Measurements from ENCODE around the gene RPIA.

Gene RPIA

DNA sequence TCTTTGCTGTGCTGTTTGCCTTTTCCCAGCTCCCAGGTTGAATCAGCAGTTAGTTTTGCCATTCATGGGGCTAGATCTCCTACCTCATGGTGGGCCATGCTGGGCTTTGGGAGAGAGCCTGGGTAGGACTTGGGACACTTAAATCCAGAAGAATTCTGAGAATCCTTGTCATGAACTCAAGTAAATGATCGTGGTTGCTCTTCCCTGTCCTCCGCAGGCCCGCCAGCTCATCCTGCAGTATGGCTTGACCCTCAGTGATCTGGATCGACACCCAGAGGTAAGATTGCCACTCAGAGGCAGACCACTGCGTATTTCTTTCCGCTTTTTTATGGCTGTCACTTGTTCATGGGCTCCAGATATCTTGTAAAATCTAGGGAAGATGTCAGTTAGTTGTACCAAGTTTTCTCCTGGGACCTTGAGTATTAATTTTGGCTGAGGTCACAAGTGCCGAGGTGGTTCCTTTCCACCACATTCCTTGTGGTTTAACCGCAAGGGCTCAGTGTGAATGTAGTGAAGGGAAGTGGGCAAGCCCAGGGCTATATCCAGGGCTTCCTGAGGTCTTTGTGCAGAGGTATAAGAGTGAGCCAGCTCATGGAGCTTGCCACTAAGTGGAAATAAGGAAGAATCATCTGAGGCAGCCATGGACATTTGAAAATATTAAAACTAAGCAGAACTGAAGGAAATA is 37.7 kb downstream of the RPIA start:
- TF ChIP-seq YY1 (IDR thresholded peaks at IDR 0.05; ENCODE audit: low read depth): no peak

DNA sequence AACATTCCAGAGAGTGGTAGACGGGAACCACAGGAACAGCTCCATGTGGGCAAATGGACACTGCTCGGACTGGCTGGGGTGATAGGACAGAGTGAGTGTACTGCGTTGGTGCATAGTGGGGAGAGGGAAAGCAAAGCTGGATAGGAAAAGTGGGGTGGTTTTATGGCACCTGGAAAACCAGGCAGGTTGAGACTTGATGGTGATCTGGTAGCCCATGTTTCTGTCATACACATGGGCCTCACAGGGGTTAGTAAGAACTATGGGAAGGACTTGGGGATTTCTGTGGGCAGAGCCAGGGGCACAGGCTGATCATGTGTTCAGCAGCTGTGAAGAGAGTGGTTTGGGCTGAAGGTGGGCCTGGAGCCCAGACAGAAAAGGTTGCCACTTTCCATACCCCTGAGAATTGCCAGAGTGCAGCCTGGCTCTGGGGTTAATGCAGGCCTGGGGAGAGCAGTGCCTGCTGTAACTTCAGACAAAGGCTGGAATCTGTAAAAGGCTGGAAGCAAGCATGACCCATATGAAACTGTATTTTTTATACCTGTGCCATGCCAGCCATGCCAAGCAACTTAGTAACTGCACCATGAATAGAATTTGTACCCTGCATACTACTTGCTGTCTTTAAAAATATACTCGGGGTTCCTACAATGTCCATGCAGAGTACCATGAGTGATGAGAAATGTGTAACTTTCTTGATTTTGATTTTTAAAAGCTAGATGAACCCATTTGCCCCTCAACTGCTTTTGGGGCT is 41.9 kb downstream of the RPIA start:
- TF ChIP-seq CREB1 (IDR thresholded peaks at IDR 0.05; ENCODE audit: low read depth): no peak
- no peak for TF ChIP-seq RAD21 (IDR thresholded peaks at IDR 0.05; ENCODE audit: low read depth)
- TF ChIP-seq CEBPB (IDR thresholded peaks at IDR 0.05): no peak
- TF ChIP-seq, protein P1, sequence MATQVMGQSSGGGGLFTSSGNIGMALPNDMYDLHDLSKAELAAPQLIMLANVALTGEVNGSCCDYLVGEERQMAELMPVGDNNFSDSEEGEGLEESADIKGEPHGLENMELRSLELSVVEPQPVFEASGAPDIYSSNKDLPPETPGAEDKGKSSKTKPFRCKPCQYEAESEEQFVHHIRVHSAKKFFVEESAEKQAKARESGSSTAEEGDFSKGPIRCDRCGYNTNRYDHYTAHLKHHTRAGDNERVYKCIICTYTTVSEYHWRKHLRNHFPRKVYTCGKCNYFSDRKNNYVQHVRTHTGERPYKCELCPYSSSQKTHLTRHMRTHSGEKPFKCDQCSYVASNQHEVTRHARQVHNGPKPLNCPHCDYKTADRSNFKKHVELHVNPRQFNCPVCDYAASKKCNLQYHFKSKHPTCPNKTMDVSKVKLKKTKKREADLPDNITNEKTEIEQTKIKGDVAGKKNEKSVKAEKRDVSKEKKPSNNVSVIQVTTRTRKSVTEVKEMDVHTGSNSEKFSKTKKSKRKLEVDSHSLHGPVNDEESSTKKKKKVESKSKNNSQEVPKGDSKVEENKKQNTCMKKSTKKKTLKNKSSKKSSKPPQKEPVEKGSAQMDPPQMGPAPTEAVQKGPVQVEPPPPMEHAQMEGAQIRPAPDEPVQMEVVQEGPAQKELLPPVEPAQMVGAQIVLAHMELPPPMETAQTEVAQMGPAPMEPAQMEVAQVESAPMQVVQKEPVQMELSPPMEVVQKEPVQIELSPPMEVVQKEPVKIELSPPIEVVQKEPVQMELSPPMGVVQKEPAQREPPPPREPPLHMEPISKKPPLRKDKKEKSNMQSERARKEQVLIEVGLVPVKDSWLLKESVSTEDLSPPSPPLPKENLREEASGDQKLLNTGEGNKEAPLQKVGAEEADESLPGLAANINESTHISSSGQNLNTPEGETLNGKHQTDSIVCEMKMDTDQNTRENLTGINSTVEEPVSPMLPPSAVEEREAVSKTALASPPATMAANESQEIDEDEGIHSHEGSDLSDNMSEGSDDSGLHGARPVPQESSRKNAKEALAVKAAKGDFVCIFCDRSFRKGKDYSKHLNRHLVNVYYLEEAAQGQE (IDR thresholded peaks at IDR 0.05; ENCODE audit: low read depth): no peak
- TF ChIP-seq, protein P2, sequence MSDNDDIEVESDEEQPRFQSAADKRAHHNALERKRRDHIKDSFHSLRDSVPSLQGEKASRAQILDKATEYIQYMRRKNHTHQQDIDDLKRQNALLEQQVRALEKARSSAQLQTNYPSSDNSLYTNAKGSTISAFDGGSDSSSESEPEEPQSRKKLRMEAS (IDR thresholded peaks at IDR 0.05): no peak
- TF ChIP-seq EP300 (IDR thresholded peaks at IDR 0.05; ENCODE audit: borderline replicate concordance): no peak
- TF ChIP-seq YY1 (IDR thresholded peaks at IDR 0.05; ENCODE audit: low read depth): no peak
- TF ChIP-seq, protein P3, sequence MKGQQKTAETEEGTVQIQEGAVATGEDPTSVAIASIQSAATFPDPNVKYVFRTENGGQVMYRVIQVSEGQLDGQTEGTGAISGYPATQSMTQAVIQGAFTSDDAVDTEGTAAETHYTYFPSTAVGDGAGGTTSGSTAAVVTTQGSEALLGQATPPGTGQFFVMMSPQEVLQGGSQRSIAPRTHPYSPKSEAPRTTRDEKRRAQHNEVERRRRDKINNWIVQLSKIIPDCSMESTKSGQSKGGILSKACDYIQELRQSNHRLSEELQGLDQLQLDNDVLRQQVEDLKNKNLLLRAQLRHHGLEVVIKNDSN (IDR thresholded peaks at IDR 0.05): no peak
- no peak for TF ChIP-seq TAF1 (IDR thresholded peaks at IDR 0.05; ENCODE audit: low read depth)

DNA sequence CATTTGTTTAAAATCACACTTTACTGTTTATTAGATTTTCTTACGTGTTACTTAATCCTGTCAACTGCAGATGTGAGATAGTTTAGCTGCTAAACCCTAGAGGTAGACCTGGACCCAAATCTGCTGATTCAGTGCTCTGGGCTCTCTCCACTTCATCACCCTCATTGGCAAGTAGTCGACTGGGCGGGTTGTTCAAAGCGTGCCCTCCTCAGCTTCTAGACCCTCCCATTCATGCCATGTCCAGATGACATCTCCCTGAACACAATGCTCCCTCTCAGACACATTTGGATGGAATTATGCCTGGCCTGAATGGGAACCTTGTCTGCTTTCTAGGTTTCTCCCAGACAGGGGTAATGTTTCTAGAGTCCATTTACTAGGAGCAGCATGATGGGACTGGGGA is 43.7 kb downstream of the RPIA start:
- TF ChIP-seq, protein P3 (IDR thresholded peaks at IDR 0.05): no peak
- TF ChIP-seq TCF12 (IDR thresholded peaks at IDR 0.05; ENCODE audit: low read depth) (no peak), YY1 (IDR thresholded peaks at IDR 0.05; ENCODE audit: low read depth) (no peak), TEAD4 (IDR thresholded peaks at IDR 0.05) (no peak), FOXM1 (IDR thresholded peaks at IDR 0.05; ENCODE audit: borderline replicate concordance, low read depth) (no peak), CREB1 (IDR thresholded peaks at IDR 0.05; ENCODE audit: low read depth) (no peak), ZBTB7A (IDR thresholded peaks at IDR 0.05; ENCODE audit: low read depth) (no peak), RAD21 (IDR thresholded peaks at IDR 0.05; ENCODE audit: low read depth) (no peak), TAF1 (IDR thresholded peaks at IDR 0.05; ENCODE audit: low read depth) (no peak), NFIC (IDR thresholded peaks at IDR 0.05) (no peak), EGR1 (IDR thresholded peaks at IDR 0.05) (no peak), EP300 (IDR thresholded peaks at IDR 0.05; ENCODE audit: borderline replicate concordance) (no peak)
- TF ChIP-seq, protein P2 (IDR thresholded peaks at IDR 0.05): no peak
- TF ChIP-seq, protein P1 (IDR thresholded peaks at IDR 0.05; ENCODE audit: low read depth): no peak

DNA sequence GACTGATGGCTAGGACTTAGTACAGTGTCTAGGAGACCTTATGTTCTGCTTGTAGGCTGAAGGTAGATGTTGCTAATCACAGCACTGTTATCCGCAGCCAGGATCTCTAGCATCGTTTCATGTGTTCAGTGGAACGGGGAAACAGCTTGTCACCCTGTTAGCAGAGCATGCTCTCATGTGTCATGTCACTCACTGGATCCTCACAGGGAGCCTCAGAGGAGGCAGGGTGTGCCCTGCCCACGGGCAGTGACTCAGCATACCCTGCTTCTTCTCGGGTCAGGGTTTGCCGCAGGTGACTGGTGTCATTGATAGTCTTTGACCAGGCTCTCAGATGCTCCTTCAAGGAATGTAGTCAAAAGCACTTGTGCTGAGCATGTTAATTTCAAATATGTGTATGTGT is 44.4 kb downstream of the RPIA start:
- TF ChIP-seq CEBPB (IDR thresholded peaks at IDR 0.05) (no peak), ZBTB7A (IDR thresholded peaks at IDR 0.05; ENCODE audit: low read depth) (no peak), CREB1 (IDR thresholded peaks at IDR 0.05; ENCODE audit: low read depth) (no peak), NFIC (IDR thresholded peaks at IDR 0.05) (no peak), TCF12 (IDR thresholded peaks at IDR 0.05; ENCODE audit: low read depth) (no peak), FOXM1 (IDR thresholded peaks at IDR 0.05; ENCODE audit: borderline replicate concordance, low read depth) (no peak), EP300 (IDR thresholded peaks at IDR 0.05; ENCODE audit: borderline replicate concordance) (no peak), RAD21 (IDR thresholded peaks at IDR 0.05; ENCODE audit: low read depth) (no peak)
- TF ChIP-seq, protein P3 (IDR thresholded peaks at IDR 0.05): no peak
- TF ChIP-seq, protein P1 (IDR thresholded peaks at IDR 0.05; ENCODE audit: low read depth): no peak
- TF ChIP-seq, protein P2 (IDR thresholded peaks at IDR 0.05): no peak
